ENCODE measurements around the gene SDCCAG8.
A peak's percentile ranks its signal among the peaks of the same experiment; 100 is the strongest.
"Not testable (repeated sequence)": the region's sequence is repeated elsewhere in the genome, so short reads cannot be mapped to it uniquely, and the experiment has no call there.

SDCCAG8 gene

GRCh38 chr1:243332440-243332839, 76.6 kb downstream of the SDCCAG8 start:
- TF ChIP-seq, protein P1, sequence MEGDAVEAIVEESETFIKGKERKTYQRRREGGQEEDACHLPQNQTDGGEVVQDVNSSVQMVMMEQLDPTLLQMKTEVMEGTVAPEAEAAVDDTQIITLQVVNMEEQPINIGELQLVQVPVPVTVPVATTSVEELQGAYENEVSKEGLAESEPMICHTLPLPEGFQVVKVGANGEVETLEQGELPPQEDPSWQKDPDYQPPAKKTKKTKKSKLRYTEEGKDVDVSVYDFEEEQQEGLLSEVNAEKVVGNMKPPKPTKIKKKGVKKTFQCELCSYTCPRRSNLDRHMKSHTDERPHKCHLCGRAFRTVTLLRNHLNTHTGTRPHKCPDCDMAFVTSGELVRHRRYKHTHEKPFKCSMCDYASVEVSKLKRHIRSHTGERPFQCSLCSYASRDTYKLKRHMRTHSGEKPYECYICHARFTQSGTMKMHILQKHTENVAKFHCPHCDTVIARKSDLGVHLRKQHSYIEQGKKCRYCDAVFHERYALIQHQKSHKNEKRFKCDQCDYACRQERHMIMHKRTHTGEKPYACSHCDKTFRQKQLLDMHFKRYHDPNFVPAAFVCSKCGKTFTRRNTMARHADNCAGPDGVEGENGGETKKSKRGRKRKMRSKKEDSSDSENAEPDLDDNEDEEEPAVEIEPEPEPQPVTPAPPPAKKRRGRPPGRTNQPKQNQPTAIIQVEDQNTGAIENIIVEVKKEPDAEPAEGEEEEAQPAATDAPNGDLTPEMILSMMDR (IDR thresholded peaks at IDR 0.05), result no peak
- DNase-seq, result no peak
- Mint-ChIP-seq H3K4me3 (no peak overlapping the region), H3K27me3 (ENCODE audit: low read depth, poor library complexity) (no peaks in the 10 kb centered on the region), H3K9me3 (peaks cover 4% of the 10 kb centered on the region), H3K36me3 (ENCODE audit: low read depth) (peaks cover 56% of the 10 kb centered on the region), H3K27ac (no peak overlapping the region), H3K4me1 (no peaks in the 10 kb centered on the region)

GRCh38 chr1:243335292-243335691, 79.5 kb downstream of the SDCCAG8 start:
- Mint-ChIP-seq H3K4me1 (no peaks in the 10 kb centered on the region), H3K9me3 (peaks cover 4% of the 10 kb centered on the region), H3K36me3 (ENCODE audit: low read depth) (peaks cover 56% of the 10 kb centered on the region), H3K27me3 (ENCODE audit: low read depth, poor library complexity) (no peaks in the 10 kb centered on the region), H3K4me3 (no peak overlapping the region), H3K27ac (no peak overlapping the region)
- TF ChIP-seq, protein P1 (IDR thresholded peaks at IDR 0.05), result no peak
- DNase-seq, result no peak

- no peaks in the 10 kb centered on the region for H3K27me3 Mint-ChIP-seq (ENCODE audit: low read depth, poor library complexity)
- H3K9me3 Mint-ChIP-seq, result peaks cover 4% of the 10 kb centered on the region
- TF ChIP-seq, protein P1 (IDR thresholded peaks at IDR 0.05), result no peak
- no peaks in the 10 kb centered on the region for H3K4me1 Mint-ChIP-seq
- no peak for DNase-seq
- H3K4me3 Mint-ChIP-seq, result no peak overlapping the region
- no peak overlapping the region for H3K27ac Mint-ChIP-seq
- H3K36me3 Mint-ChIP-seq (ENCODE audit: low read depth), result peaks cover 51% of the 10 kb centered on the region
Observed at GRCh38 chr1:243336163-243336562, 80.3 kb downstream of the SDCCAG8 start.

- H3K4me3 Mint-ChIP-seq; DNase-seq; H3K9me3 Mint-ChIP-seq; H3K27me3 Mint-ChIP-seq (ENCODE audit: low read depth, poor library complexity); H3K27ac Mint-ChIP-seq; H3K4me1 Mint-ChIP-seq: not testable (repeated sequence)
- H3K36me3 Mint-ChIP-seq (ENCODE audit: low read depth), result peaks cover 30% of the 10 kb centered on the region
Observed at GRCh38 chr1:243338848-243339247, 83.0 kb downstream of the SDCCAG8 start.

- Mint-ChIP-seq H3K27ac (no peak overlapping the region), H3K9me3 (no peaks in the 10 kb centered on the region)
- TF ChIP-seq, protein P1 (IDR thresholded peaks at IDR 0.05), result no peak
Observed at GRCh38 chr1:243341074-243341473, 85.2 kb downstream of the SDCCAG8 start.

GRCh38 chr1:243343970-243344937, 88.4 kb downstream of the SDCCAG8 start:
- Mint-ChIP-seq H3K9me3 (no peaks in the 10 kb centered on the region), H3K4me3 (no peak overlapping the region), H3K4me1 (peaks cover 5% of the 10 kb centered on the region), H3K36me3 (ENCODE audit: low read depth) (peaks cover 4% of the 10 kb centered on the region), H3K27ac (no peak overlapping the region), H3K27me3 (ENCODE audit: low read depth, poor library complexity) (peaks cover 2% of the 10 kb centered on the region)
- TF ChIP-seq, protein P1 (IDR thresholded peaks at IDR 0.05), result peak; percentile 69
- peak; percentile 12 for DNase-seq

More at GRCh38 chr1:243341074-243341473, 85.2 kb downstream of the SDCCAG8 start:
- no peak for DNase-seq
- Mint-ChIP-seq H3K4me1 (peaks cover 5% of the 10 kb centered on the region), H3K36me3 (ENCODE audit: low read depth) (peaks cover 14% of the 10 kb centered on the region), H3K4me3 (no peak overlapping the region), H3K27me3 (ENCODE audit: low read depth, poor library complexity) (peaks cover 2% of the 10 kb centered on the region)
